Stimulated activated naive CD8-positive, alpha-beta T cell treated with anti-CD3 and anti-CD28 coated beads, Interleukin-15, Interleukin-2, amounts not matched to agents 100 ng/mL and 50 ng/mL, for 24 hours (primary cell): ENCODE measurements around the gene KIF2C.
"Not testable (repeated sequence)": the region's sequence is repeated elsewhere in the genome, so short reads cannot be mapped to it uniquely, and the experiment has no call there.

Source experiments
- H3K27ac Mint-ChIP-seq: one replicate; pipeline ENCODE4 v1.8.0; 2021; ENCODE audit warnings: mild to moderate bottlenecking, mixed read lengths
- H3K27me3 Mint-ChIP-seq: one replicate; pipeline ENCODE4 v1.8.0; 2021; ENCODE audit warnings: mixed read lengths
- H3K36me3 Mint-ChIP-seq: one replicate; pipeline ENCODE4 v1.8.0; 2021; ENCODE audit warnings: low read depth, mixed read lengths
- H3K4me1 Mint-ChIP-seq: one replicate; pipeline ENCODE4 v1.8.0; 2021; ENCODE audit warnings: low read depth, mixed read lengths
- H3K4me3 Mint-ChIP-seq: one replicate; pipeline ENCODE4 v1.8.0; 2021; ENCODE audit warnings: mild to moderate bottlenecking, mixed read lengths
- H3K9me3 Mint-ChIP-seq: one replicate; pipeline ENCODE4 v1.8.0; 2021; ENCODE audit warnings: mixed read lengths

Gene KIF2C

GRCh38 chr1:44806025-44806703, 66.5 kb downstream of the KIF2C start:
- Mint-ChIP-seq H3K4me3 (peak overlapping the region; percentile 76), H3K4me1 (peaks cover 90% of the 10 kb centered on the region), H3K36me3 (peaks cover 64% of the 10 kb centered on the region), H3K27ac (peak overlapping the region; percentile 99), H3K27me3 (no peaks in the 10 kb centered on the region), H3K9me3 (no peaks in the 10 kb centered on the region)

GRCh38 chr1:44806704-44807363, 67.2 kb downstream of the KIF2C start, which contains the start of gene DYNLT4:
Gene DYNLT4, minus strand, starts transcription at chr1:44807351. Its CDS starts 683 bp downstream, at chr1:44806668.
- peak within 1 kb of the TSS; percentile 76 for H3K4me3 Mint-ChIP-seq
- peaks cover 64% of the 10 kb centered on the region for H3K36me3 Mint-ChIP-seq
- no peaks in the 10 kb centered on the region for H3K27me3 Mint-ChIP-seq
- H3K4me1 Mint-ChIP-seq, result peaks cover 94% of the 10 kb centered on the region
- no peaks in the 10 kb centered on the region for H3K9me3 Mint-ChIP-seq
- peak within 1 kb of the TSS; percentile 99 for H3K27ac Mint-ChIP-seq

GRCh38 chr1:44807364-44808062, 67.9 kb downstream of the KIF2C start:
- peak overlapping the region; percentile 99 for H3K27ac Mint-ChIP-seq
- H3K4me3 Mint-ChIP-seq, result peak overlapping the region; percentile 76
- H3K27me3 Mint-ChIP-seq, result no peaks in the 10 kb centered on the region
- no peaks in the 10 kb centered on the region for H3K9me3 Mint-ChIP-seq
- peaks cover 62% of the 10 kb centered on the region for H3K36me3 Mint-ChIP-seq
- H3K4me1 Mint-ChIP-seq, result peaks cover 93% of the 10 kb centered on the region

GRCh38 chr1:44808063-44808937, 68.7 kb downstream of the KIF2C start, which contains the start of gene BTBD19:
Gene BTBD19, plus strand, starts transcription at chr1:44808523. Its CDS starts 298 bp downstream, at chr1:44808821.
- Mint-ChIP-seq H3K27me3 (no peaks in the 10 kb centered on the region), H3K9me3 (no peaks in the 10 kb centered on the region), H3K27ac (peak within 1 kb of the TSS; percentile 99), H3K4me1 (peaks cover 86% of the 10 kb centered on the region), H3K4me3 (peak within 1 kb of the TSS; percentile 76), H3K36me3 (peaks cover 55% of the 10 kb centered on the region)

DNA sequence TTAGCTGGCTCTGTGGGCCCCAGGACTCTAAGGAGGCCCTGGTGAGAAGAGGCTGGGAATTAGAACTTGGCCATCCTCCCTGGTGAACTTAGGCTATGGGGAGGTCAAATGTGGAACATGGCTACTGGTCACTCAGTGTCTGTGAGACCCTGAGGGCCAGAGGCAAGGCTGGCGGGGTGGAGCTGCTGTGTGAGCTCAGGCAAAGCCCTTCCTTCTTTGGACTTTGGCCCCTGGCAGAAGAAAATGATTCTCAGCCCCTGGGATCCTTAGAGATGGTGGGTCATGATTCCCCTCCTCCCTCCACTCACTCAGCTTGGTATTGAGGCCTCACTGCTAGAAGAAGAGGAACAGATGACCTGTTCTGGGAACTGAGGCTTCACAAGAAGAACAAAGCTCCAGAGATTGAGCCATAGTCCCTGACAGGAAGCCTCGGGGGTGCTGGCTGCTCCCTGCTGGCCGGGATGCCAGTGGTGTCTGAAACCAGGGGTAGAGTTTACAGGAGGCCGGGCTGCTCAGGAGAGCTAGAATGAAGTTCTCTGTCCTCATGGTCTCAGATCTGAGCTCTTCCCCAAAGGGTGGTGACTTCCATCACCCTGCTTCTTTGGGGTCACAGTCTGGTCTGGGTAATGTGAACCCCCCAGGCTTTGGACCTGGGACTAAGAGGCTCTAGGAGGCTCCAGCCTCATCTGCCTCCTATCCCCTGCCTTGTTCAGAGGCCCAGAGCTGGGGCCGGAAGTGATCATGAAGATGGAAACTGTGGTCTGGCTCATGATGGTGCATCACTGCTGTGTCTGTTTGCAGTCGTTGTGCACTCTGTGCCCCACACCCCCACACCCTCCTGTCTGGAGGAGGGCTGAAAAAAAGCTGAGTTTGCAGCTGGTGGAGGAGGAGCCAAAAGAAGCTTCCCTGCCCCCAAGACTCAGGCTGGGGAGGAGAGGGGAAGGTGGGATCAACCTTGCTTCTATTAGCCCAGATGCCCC, 69.6 kb downstream of the KIF2C start:
- Mint-ChIP-seq H3K36me3 (peaks cover 50% of the 10 kb centered on the region), H3K4me3 (peak overlapping the region; percentile 76), H3K4me1 (peaks cover 85% of the 10 kb centered on the region), H3K9me3 (no peaks in the 10 kb centered on the region), H3K27ac (peak overlapping the region; percentile 99), H3K27me3 (no peaks in the 10 kb centered on the region)

DNA sequence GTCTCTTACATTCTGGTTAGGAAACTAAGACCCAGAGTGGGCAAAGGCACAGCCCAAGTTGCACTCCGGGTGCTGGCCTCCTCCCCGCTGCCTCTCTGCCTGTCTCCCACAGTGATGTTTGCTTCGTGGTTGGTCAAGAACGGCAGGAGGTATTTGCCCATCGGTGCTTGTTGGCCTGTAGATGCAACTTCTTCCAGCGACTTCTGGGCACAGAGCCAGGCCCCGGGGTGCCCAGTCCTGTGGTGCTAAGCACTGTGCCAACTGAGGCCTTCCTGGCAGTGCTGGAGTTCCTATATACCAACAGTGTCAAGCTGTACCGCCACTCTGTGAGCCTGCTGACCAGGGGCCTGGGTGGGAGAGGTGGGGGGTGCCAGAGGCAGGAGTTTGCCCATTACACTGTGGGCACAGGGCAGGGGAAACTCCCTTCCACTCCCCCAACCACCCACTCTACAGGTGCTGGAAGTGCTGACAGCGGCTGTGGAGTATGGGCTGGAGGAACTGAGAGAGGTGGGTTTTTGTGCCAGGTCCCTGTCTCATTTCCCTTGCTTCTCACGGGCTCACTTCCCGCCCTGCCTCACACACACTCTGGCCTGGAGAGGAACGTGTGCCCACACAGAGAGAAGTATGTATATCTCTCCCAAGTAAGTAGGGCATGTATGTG, 70.6 kb downstream of the KIF2C start:
- no peaks in the 10 kb centered on the region for H3K27me3 Mint-ChIP-seq
- peaks cover 47% of the 10 kb centered on the region for H3K36me3 Mint-ChIP-seq
- H3K4me3 Mint-ChIP-seq, result peak overlapping the region; percentile 76
- peaks cover 82% of the 10 kb centered on the region for H3K4me1 Mint-ChIP-seq
- H3K27ac Mint-ChIP-seq, result peak overlapping the region; percentile 99
- no peaks in the 10 kb centered on the region for H3K9me3 Mint-ChIP-seq

DNA sequence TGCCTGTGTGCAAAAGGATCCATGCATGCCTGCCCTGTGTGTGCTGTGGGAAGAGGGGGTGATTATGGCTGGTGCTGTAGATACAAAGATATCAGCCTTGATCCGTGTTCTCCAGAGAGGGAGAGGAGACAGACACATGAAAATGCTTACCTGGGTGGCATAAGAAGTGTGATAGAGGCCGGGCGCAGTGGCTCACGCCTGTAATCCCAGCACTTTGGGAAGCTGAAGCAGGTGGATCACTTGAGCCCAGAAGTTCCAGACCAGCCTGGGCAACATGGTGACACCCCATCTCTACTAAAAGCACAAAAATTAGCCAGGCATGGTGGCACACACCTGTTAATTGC, 71.1 kb downstream of the KIF2C start:
- H3K27ac Mint-ChIP-seq, result peak overlapping the region; percentile 99
- peak overlapping the region; percentile 63 for H3K4me3 Mint-ChIP-seq
- H3K36me3 Mint-ChIP-seq, result peaks cover 47% of the 10 kb centered on the region
- peaks cover 82% of the 10 kb centered on the region for H3K4me1 Mint-ChIP-seq
- H3K9me3 Mint-ChIP-seq, H3K27me3 Mint-ChIP-seq: not testable (repeated sequence)

DNA sequence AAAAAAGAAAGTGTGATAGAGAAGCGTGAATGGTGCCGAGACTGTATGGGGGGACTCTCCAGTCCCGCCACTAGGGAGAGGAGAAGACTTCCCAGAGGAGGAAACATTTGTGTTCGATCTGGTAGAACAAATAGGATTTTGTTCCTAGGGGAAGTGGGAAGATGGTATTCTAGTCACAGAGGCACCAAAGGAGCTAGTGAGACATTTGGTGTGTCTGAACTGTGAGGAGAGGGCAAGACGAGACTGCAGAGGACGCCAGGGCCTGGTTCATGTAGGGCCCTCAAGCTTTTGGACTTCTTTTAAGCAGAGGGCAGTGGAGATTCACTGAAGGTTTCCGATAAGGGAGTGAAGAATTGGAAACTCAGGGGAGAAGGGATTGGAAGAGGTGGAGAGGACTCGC, 71.6 kb downstream of the KIF2C start:
- peak overlapping the region; percentile 99 for H3K27ac Mint-ChIP-seq
- H3K36me3 Mint-ChIP-seq, result peaks cover 46% of the 10 kb centered on the region
- H3K9me3 Mint-ChIP-seq, result no peaks in the 10 kb centered on the region
- H3K27me3 Mint-ChIP-seq, result no peaks in the 10 kb centered on the region
- H3K4me1 Mint-ChIP-seq, result peaks cover 82% of the 10 kb centered on the region
- peak overlapping the region; percentile 63 for H3K4me3 Mint-ChIP-seq

DNA sequence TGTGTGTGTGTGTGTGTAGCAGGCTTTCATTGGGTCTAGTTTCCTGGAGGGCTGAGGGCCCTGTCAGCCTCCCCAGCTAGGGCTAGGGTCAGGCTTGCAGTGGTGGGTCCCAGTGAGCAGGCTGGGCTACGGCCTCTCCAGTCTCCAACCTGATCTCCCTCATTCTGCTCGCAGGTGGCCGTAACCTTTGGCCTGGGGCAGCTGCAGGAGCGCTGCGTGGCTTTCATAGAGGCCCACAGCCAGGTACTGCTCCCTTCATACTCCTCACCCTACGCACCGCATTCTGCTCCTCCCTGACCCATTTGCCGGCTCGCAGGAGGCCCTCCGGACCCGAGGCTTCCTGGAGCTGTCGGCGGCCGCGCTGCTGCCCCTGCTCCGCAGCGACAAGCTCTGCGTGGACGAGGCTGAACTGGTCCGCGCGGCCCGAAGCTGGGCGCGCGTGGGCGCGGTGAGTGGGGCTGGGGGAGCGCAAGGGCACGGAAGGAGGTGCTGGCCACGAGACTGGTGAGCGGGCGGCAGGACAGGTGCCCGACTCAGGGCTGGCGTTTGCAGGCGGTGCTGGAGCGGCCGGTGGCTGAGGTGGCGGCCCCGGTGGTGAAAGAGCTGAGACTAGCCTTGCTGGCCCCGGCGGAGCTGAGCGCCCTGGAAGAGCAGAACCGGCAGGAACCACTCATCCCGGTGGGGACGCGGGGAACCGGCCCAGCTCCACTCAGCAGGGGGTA, 73.3 kb downstream of the KIF2C start:
- H3K27ac Mint-ChIP-seq, result no peak overlapping the region
- peaks cover 45% of the 10 kb centered on the region for H3K36me3 Mint-ChIP-seq

GRCh38 chr1:44815926-44816325, 76.3 kb downstream of the KIF2C start:
- H3K27ac Mint-ChIP-seq, H3K27me3 Mint-ChIP-seq, H3K9me3 Mint-ChIP-seq, H3K4me3 Mint-ChIP-seq: not testable (repeated sequence)
- Mint-ChIP-seq H3K36me3 (peaks cover 34% of the 10 kb centered on the region), H3K4me1 (peaks cover 76% of the 10 kb centered on the region)

More for the DNA sequence above, 73.3 kb downstream of the KIF2C start:
- Mint-ChIP-seq H3K9me3 (no peaks in the 10 kb centered on the region), H3K4me1 (peaks cover 76% of the 10 kb centered on the region), H3K4me3 (no peak overlapping the region), H3K27me3 (no peaks in the 10 kb centered on the region)

GRCh38 chr1:44817307-44817706, 77.7 kb downstream of the KIF2C start:
- H3K27me3 Mint-ChIP-seq, result no peaks in the 10 kb centered on the region
- peaks cover 68% of the 10 kb centered on the region for H3K4me1 Mint-ChIP-seq
- peak overlapping the region; percentile 43 for H3K4me3 Mint-ChIP-seq
- H3K27ac Mint-ChIP-seq, result peak overlapping the region; percentile 39
- H3K36me3 Mint-ChIP-seq, result peaks cover 25% of the 10 kb centered on the region
- no peaks in the 10 kb centered on the region for H3K9me3 Mint-ChIP-seq
